HepG2 (cell line): ENCODE data around the gene CPB2. TPM values are rescaled to one million over a fixed set of nuclear protein-coding genes. Genes with fewer than 3 reads are reported as not detected.
A peak's percentile ranks its signal among the peaks of the same experiment; 100 is the strongest.

Source experiments
- ATF1 ChIP-seq: IDR thresholded peaks from 2 replicates; pipeline ENCODE4 v1.6.1; 2016; ENCODE audit warnings: mild to moderate bottlenecking, control low read depth
- CAMTA2 ChIP-seq: sonication (generic); formaldehyde crosslinking; IDR thresholded peaks from 2 replicates; pipeline ENCODE4 v1.4.0; 2020; ENCODE audit warnings: mild to moderate bottlenecking, missing genetic modification reagents, borderline replicate concordance
- CHD2 ChIP-seq: IDR thresholded peaks from 2 replicates; pipeline ENCODE4 v1.6.1; 2011; ENCODE audit warnings: low read depth, low read length, improper control_type of control experiment
- E2F1 ChIP-seq: sonication (generic); formaldehyde crosslinking; IDR thresholded peaks from 2 replicates; pipeline ENCODE4 v1.5.0; 2020; ENCODE audit warnings: missing genetic modification reagents
- MXD1 ChIP-seq: sonication (generic); formaldehyde crosslinking; IDR thresholded peaks from 2 replicates; pipeline ENCODE4 v1.4.0; 2020; ENCODE audit warnings: mild to moderate bottlenecking, missing genetic modification reagents
- NCOA1 ChIP-seq: sonication (generic); formaldehyde crosslinking; IDR thresholded peaks from 2 replicates; pipeline ENCODE4 v1.9.0; 2021; ENCODE audit warnings: missing genetic modification reagents
- PLRG1 ChIP-seq: fragments of 450-650 bp; conservative IDR thresholded peaks from 2 replicates; pipeline ENCODE4 v1.6.1; 2016
- POLR2G ChIP-seq: fragments of 200-400 bp; formaldehyde crosslinking; IDR thresholded peaks from 2 replicates; pipeline ENCODE4 v1.6.1; 2018; ENCODE audit warnings: mild to moderate bottlenecking, low read depth, low read length, moderate library complexity
- RFXANK ChIP-seq: IDR thresholded peaks from 2 replicates; pipeline ENCODE4 v1.6.1; 2016
- SAFB2 ChIP-seq: sonication (generic); formaldehyde crosslinking; IDR thresholded peaks from 2 replicates; pipeline ENCODE4 v1.5.1; 2020; ENCODE audit warnings: missing genetic modification reagents, low read depth, mild to moderate bottlenecking, borderline replicate concordance
- SMAD9 ChIP-seq: sonication (generic); formaldehyde crosslinking; IDR thresholded peaks from 2 replicates; pipeline ENCODE4 v1.5.1; 2020; ENCODE audit warnings: mild to moderate bottlenecking, missing genetic modification reagents
- SPEN ChIP-seq: sonication (generic); formaldehyde crosslinking; IDR thresholded peaks from 2 replicates; pipeline ENCODE4 v1.5.1; 2020; ENCODE audit warnings: low read depth, mild to moderate bottlenecking, missing genetic modification reagents
- ZFP36L2 ChIP-seq: sonication (generic); formaldehyde crosslinking; IDR thresholded peaks from 2 replicates; pipeline ENCODE4 v1.4.0; 2020; ENCODE audit warnings: missing genetic modification reagents
- ZHX1 ChIP-seq: sonication (generic); formaldehyde crosslinking; IDR thresholded peaks from 2 replicates; pipeline ENCODE4 v1.8.1; 2022; ENCODE audit warnings: low read depth, mild to moderate bottlenecking, missing genetic modification reagents
- ZNF282 ChIP-seq: fragments of 450-650 bp; IDR thresholded peaks from 2 replicates; pipeline ENCODE4 v1.6.1; 2018; ENCODE audit not compliant: partially characterized antibody
- ZNF512B ChIP-seq: sonication (generic); formaldehyde crosslinking; IDR thresholded peaks from 2 replicates; pipeline ENCODE4 v1.5.1; 2020; ENCODE audit warnings: missing genetic modification reagents, mild to moderate bottlenecking, borderline replicate concordance
- ZNF619 ChIP-seq: sonication (generic); formaldehyde crosslinking; IDR thresholded peaks from 2 replicates; pipeline ENCODE4 v1.4.0; 2020; ENCODE audit warnings: mild to moderate bottlenecking, missing genetic modification reagents
- ZNF775 ChIP-seq: sonication (generic); formaldehyde crosslinking; IDR thresholded peaks from 2 replicates; pipeline ENCODE4 v1.4.0; 2020; ENCODE audit warnings: missing genetic modification reagents, mild to moderate bottlenecking, moderate library complexity, borderline replicate concordance
- ZSCAN30 ChIP-seq: sonication (generic); formaldehyde crosslinking; IDR thresholded peaks from 2 replicates; pipeline ENCODE4 v1.5.0; 2020; ENCODE audit warnings: mild to moderate bottlenecking, missing genetic modification reagents
- ZUFSP ChIP-seq: sonication (generic); formaldehyde crosslinking; IDR thresholded peaks from 2 replicates; pipeline ENCODE4 v1.9.0; 2021; ENCODE audit warnings: missing genetic modification reagents, mild to moderate bottlenecking, borderline replicate concordance
- ZZZ3 ChIP-seq: sonication (generic); formaldehyde crosslinking; IDR thresholded peaks from 2 replicates; pipeline ENCODE4 v1.4.0; 2020; ENCODE audit warnings: missing genetic modification reagents, mild to moderate bottlenecking, borderline replicate concordance
- polyA plus RNA-seq, 8 experiments: library from polyadenylated mRNA; depleted of rRNA in 3 of 8; stranded (reverse) in 7 of 8; unstranded in 1 of 8; fragments of >200 nt; fragmentation: Illumina TruSeq in 4 of 8; extraction: Trizol in 4 of 8; gene quantifications; 2 replicates each; pipeline versions ENCODE4 v1.2.1 to v1.2.3, GENCODE V29; 2011 to 2016; ENCODE audit warnings: low read depth in 4 of 8, missing spikeins in 1 of 8, mixed read lengths in 1 of 8; ENCODE audit not compliant: insufficient read depth in 1 of 8
- total RNA-seq, 5 experiments: library from RNA; depleted of rRNA; stranded (reverse); fragments of >200 nt; fragmentation: Illumina TruSeq; extraction: Trizol; gene quantifications; 2 replicates each; pipeline ENCODE4 v1.2.3, GENCODE V29; 2016; ENCODE audit warnings: low read depth in 1 of 5

CPB2 gene
- total and polyA plus RNA-seq, 2 of the 13 experiments (the other 11 are each of a cell fraction or from before 2014, with no cell fraction given): 125 to 140 TPM

GRCh38 chr13:46052319-46053161 is 52.3 kb downstream of the CPB2 start, which contains the start of gene ZC3H13 (continued):
- TF ChIP-seq MXD1 (CRISPR knock-in tag) (0 out of 2 replicates have a peak, but pooled peaks have one; percentile 37), E2F1 (CRISPR knock-in tag) (no peak), ZUFSP (CRISPR knock-in tag) (no peak), CAMTA2 (CRISPR knock-in tag) (no peak), ZNF512B (CRISPR knock-in tag) (no peak), SPEN (CRISPR knock-in tag) (peak; percentile 70; the same call in 1 of the 2 replicates), ATF1 (CRISPR knock-in tag) (peak; percentile 96), POLR2G (peak; percentile 96), ZSCAN30 (CRISPR knock-in tag) (no peak), NCOA1 (no peak; the same call in 1 of the 2 replicates), CHD2 (0 out of 2 replicates have a peak, but pooled peaks have one; percentile 37), SAFB2 (CRISPR knock-in tag) (no peak), ZFP36L2 (CRISPR knock-in tag) (no peak), ZHX1 (0 out of 2 replicates have a peak, but pooled peaks have one; percentile 52), ZNF775 (CRISPR knock-in tag) (no peak), ZNF282 (no peak), SMAD9 (CRISPR knock-in tag) (no peak), RFXANK (no peak), PLRG1 (no peak), ZNF619 (CRISPR knock-in tag) (no peak), ZZZ3 (CRISPR knock-in tag) (peak; percentile 90; the same call in 1 of the 2 replicates)
